HEK293T (cell line): ENCODE measurements around the gene PARVB.

ENCODE experiments used
- L3MBTL2 ChIP-seq: fragments of 450-650 bp; conservative IDR thresholded peaks from 2 replicates; pipeline ENCODE4 v1.6.1; 2016; ENCODE audit warnings: mild to moderate bottlenecking
- SP1 ChIP-seq: fragments of 450-650 bp; IDR thresholded peaks from 2 replicates; pipeline ENCODE4 v1.6.1; 2017
- SUZ12 ChIP-seq: fragments of 450-650 bp; IDR thresholded peaks from 2 replicates; pipeline ENCODE4 v1.6.1; 2016; ENCODE audit warnings: mild to moderate bottlenecking

- TF ChIP-seq SUZ12, result no peak
- TF ChIP-seq SP1, result no peak
- TF ChIP-seq L3MBTL2, result no peak
Measured at GRCh38 chr22:44201665-44202064, 177.6 kb downstream of the PARVB start.
